ENCODE measurements around the gene RFC5.

RFC5 gene

DNA sequence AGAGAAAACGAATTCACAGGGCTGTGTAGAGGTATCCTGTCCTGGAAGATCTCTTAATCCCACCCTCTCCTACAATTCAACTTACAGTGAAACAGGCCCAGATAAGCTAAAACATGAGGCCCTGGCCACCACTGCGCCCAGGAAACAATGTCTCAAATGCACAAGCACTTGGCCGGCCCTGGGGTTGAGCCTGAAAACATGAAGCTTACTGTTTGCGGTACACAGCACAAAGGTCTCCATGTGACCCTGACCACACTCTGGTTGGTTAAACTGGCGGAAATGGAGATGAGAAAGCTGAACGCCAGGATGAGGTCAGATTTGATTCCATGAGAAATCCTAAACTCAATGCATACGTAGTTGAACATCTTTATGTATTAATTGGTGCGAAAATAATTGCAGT is 28.1 kb downstream of the RFC5 start:
- H3K9me2 ChIP-seq (replicated peaks; ENCODE audit: insufficient read depth, low read length), result no peaks in the 10 kb centered on the region
- H3K4me3 ChIP-seq (ENCODE audit: insufficient read depth, low read length, poor library complexity, severe bottlenecking), result no peak overlapping the region
- no peak overlapping the region for H3K4me2 ChIP-seq (ENCODE audit: low read depth, low read length, poor library complexity, severe bottlenecking)
- no peak overlapping the region for H2AFZ ChIP-seq (ENCODE audit: low read depth, low read length, severe bottlenecking)
- TF ChIP-seq, protein P1, sequence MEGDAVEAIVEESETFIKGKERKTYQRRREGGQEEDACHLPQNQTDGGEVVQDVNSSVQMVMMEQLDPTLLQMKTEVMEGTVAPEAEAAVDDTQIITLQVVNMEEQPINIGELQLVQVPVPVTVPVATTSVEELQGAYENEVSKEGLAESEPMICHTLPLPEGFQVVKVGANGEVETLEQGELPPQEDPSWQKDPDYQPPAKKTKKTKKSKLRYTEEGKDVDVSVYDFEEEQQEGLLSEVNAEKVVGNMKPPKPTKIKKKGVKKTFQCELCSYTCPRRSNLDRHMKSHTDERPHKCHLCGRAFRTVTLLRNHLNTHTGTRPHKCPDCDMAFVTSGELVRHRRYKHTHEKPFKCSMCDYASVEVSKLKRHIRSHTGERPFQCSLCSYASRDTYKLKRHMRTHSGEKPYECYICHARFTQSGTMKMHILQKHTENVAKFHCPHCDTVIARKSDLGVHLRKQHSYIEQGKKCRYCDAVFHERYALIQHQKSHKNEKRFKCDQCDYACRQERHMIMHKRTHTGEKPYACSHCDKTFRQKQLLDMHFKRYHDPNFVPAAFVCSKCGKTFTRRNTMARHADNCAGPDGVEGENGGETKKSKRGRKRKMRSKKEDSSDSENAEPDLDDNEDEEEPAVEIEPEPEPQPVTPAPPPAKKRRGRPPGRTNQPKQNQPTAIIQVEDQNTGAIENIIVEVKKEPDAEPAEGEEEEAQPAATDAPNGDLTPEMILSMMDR (IDR thresholded peaks at IDR 0.05; ENCODE audit: insufficient read depth, low read length, poor library complexity, severe bottlenecking), result no peak
- no peak for TF ChIP-seq EZH2phosphoT487 (conservative IDR thresholded peaks at IDR 0.05; ENCODE audit: low read length)
- H3K9me3 ChIP-seq (ENCODE audit: insufficient read depth, low read length), result no peaks in the 10 kb centered on the region
- H3F3A ChIP-seq (ENCODE audit: insufficient read depth), result no peaks in the 10 kb centered on the region
- H3K27ac ChIP-seq (ENCODE audit: low read depth, low read length), result no peak overlapping the region
- no peak overlapping the region for H3K9ac ChIP-seq (ENCODE audit: low read length)
- H3K36me3 ChIP-seq (ENCODE audit: low read length), result no peaks in the 10 kb centered on the region
- no peaks in the 10 kb centered on the region for H4K20me1 ChIP-seq (ENCODE audit: low read depth, low read length)
- no peaks in the 10 kb centered on the region for H3K27me3 ChIP-seq (ENCODE audit: low read length)
- H3K79me2 ChIP-seq (ENCODE audit: insufficient read depth, low read length), result no peaks in the 10 kb centered on the region

DNA sequence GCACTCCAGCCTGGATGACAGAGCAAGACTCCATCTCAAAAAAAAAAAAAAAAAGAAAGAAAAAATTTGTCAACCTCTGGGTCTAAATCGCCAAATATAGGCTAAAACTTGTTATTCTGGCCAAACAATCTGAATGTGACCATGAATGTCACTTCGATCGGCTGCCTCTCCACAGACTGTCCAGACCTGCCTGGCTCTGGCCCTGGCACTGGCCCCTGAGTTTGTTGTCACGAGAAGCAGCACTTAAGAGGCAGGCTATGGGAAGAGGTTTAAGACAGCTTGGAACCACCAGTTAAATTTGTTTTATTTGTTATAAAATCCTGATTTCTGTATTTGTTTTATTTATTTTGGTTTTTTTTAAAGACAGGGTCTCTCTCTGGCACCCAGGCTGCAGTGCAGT is 29.9 kb downstream of the RFC5 start:
- no peaks in the 10 kb centered on the region for H4K20me1 ChIP-seq (ENCODE audit: low read depth, low read length)
- no peaks in the 10 kb centered on the region for H3K9me2 ChIP-seq (replicated peaks; ENCODE audit: insufficient read depth, low read length)
- H3K4me3 ChIP-seq (ENCODE audit: insufficient read depth, low read length, poor library complexity, severe bottlenecking), result no peak overlapping the region
- TF ChIP-seq, protein P1 (IDR thresholded peaks at IDR 0.05; ENCODE audit: insufficient read depth, low read length, poor library complexity, severe bottlenecking), result no peak
- no peak for TF ChIP-seq EZH2phosphoT487 (conservative IDR thresholded peaks at IDR 0.05; ENCODE audit: low read length)
- no peaks in the 10 kb centered on the region for H3K79me2 ChIP-seq (ENCODE audit: insufficient read depth, low read length)
- no peaks in the 10 kb centered on the region for H3F3A ChIP-seq (ENCODE audit: insufficient read depth)
- H3K36me3 ChIP-seq (ENCODE audit: low read length), result no peaks in the 10 kb centered on the region
- no peak overlapping the region for H3K9ac ChIP-seq (ENCODE audit: low read length)
- H3K27me3 ChIP-seq (ENCODE audit: low read length), result no peaks in the 10 kb centered on the region
- no peak overlapping the region for H2AFZ ChIP-seq (ENCODE audit: low read depth, low read length, severe bottlenecking)
- no peak overlapping the region for H3K27ac ChIP-seq (ENCODE audit: low read depth, low read length)
- H3K4me2 ChIP-seq (ENCODE audit: low read depth, low read length, poor library complexity, severe bottlenecking), result no peak overlapping the region
- no peaks in the 10 kb centered on the region for H3K9me3 ChIP-seq (ENCODE audit: insufficient read depth, low read length)

DNA sequence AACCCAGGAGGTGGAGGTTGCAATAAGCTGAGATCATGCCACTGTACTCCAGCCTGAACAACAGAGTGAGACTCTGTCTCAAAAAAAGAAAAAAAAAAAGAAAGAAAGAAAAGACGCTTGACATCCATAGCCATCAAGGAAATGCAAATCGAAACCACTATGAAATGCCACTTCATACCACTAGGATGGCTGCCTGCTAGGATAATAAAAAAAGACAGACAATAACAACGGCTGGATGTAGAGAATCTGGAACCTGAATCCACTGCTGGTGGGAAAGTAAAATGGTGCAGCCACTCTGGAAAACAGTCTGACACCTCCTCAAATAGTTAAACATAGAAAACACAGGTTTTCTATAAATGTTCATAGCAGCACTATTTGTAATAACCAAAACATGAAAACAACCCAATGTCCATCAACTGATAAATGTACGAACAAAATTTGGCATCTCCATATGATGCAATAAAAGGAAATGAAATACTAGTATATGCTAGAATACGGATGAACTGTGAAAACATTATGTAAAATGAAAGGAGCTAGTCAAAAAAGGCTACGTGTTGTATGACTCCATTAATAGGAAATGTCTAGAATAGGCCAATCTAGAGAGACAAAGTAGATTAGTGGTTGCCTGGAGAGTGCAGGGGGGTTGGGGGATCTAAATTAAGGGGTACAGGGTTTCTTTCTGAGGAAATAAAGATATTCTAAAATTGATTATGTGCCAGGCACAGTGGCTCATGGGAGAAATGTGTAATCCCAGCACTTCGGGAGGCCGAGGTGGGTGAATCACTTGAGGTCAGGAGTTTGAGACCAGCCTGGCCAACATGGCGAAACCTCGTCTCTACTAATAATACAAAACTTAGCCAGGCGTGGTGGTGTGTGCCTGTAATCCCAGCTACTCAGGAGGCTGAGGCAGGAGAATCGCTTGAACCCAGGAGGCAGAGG is 34.7 kb downstream of the RFC5 start:
- H3K27ac ChIP-seq (ENCODE audit: low read depth, low read length), result no peak overlapping the region
- no peaks in the 10 kb centered on the region for H3K79me2 ChIP-seq (ENCODE audit: insufficient read depth, low read length)

More for the DNA sequence above, 34.7 kb downstream of the RFC5 start:
- Histone ChIP-seq H3F3A (ENCODE audit: insufficient read depth) (no peaks in the 10 kb centered on the region), H3K4me2 (ENCODE audit: low read depth, low read length, poor library complexity, severe bottlenecking) (no peak overlapping the region), H3K9ac (ENCODE audit: low read length) (no peak overlapping the region), H3K27me3 (ENCODE audit: low read length) (no peaks in the 10 kb centered on the region), H3K4me3 (ENCODE audit: insufficient read depth, low read length, poor library complexity, severe bottlenecking) (no peak overlapping the region), H2AFZ (ENCODE audit: low read depth, low read length, severe bottlenecking) (no peak overlapping the region), H3K9me3 (ENCODE audit: insufficient read depth, low read length) (no peaks in the 10 kb centered on the region), H3K9me2 (replicated peaks; ENCODE audit: insufficient read depth, low read length) (no peaks in the 10 kb centered on the region), H4K20me1 (ENCODE audit: low read depth, low read length) (no peaks in the 10 kb centered on the region), H3K36me3 (ENCODE audit: low read length) (no peaks in the 10 kb centered on the region)
- no peak for TF ChIP-seq EZH2phosphoT487 (conservative IDR thresholded peaks at IDR 0.05; ENCODE audit: low read length)
- TF ChIP-seq, protein P1 (IDR thresholded peaks at IDR 0.05; ENCODE audit: insufficient read depth, low read length, poor library complexity, severe bottlenecking), result no peak
